Esophagus (tissue), 2 donors: ENCODE measurements around the gene USP21. TPM values are rescaled to one million over a fixed set of nuclear protein-coding genes. Genes with fewer than 3 reads are reported as not detected.

Source experiments
- H3K27ac ChIP-seq, 2 donors: one replicate each; pipeline ENCODE4 v1.5.1; 2013; ENCODE audit warnings: low read depth in 2 of 2, mild to moderate bottlenecking in 2 of 2, inconsistent platforms in 1 of 2, low read length in 1 of 2, moderate library complexity in 1 of 2
- H3K27me3 ChIP-seq, 2 donors: one replicate each; pipeline ENCODE4 v1.6.1; 2013; ENCODE audit warnings: low read length in 2 of 2, control low read depth in 1 of 2, mild to moderate bottlenecking in 1 of 2; ENCODE audit not compliant: insufficient read depth in 2 of 2, control insufficient read depth in 1 of 2
- H3K36me3 ChIP-seq, 2 donors: one replicate each; pipeline ENCODE4 v1.6.1; 2013; ENCODE audit warnings: low read length in 1 of 2; ENCODE audit not compliant: control insufficient read depth in 2 of 2, insufficient read depth in 2 of 2
- H3K4me1 ChIP-seq, 2 donors: one replicate each; pipeline ENCODE4 v1.6.1; 2013; ENCODE audit warnings: low read length in 1 of 2; ENCODE audit not compliant: control insufficient read depth in 2 of 2, insufficient read depth in 2 of 2
- H3K4me3 ChIP-seq, 2 donors: one replicate each; pipeline ENCODE4 v1.5.1; 2013; ENCODE audit warnings: low read length in 2 of 2, mild to moderate bottlenecking in 2 of 2, low read depth in 1 of 2, moderate library complexity in 1 of 2
- H3K9me3 ChIP-seq, 2 donors: one replicate each; pipeline ENCODE4 v1.6.1; 2013; ENCODE audit warnings: mild to moderate bottlenecking in 2 of 2, low read depth in 1 of 2, low read length in 1 of 2, moderate library complexity in 1 of 2; ENCODE audit not compliant: control insufficient read depth in 2 of 2, insufficient read depth in 1 of 2
- WGBS, 2 donors: extraction: QIAGEN DNeasy Blood & Tissue Kit; methylation state at CpG; one replicate each; pipeline ENCODE4 v1.1.7; 2013; 5-methylcytosine and 5-hydroxymethylcytosine counted together
- polyA plus RNA-seq, 2 donors: library from polyadenylated mRNA; stranded (reverse); fragments of 200-250 nt; gene quantifications; one replicate each; pipeline ENCODE4 v1.2.3, GENCODE V29; 2013
- donor health status: healthy with polysubstance abuse.
- donor health status: Bipolar disorder and iron deficiency.

USP21 gene
- polyA plus RNA-seq, 2 donors = 16.5 to 22.9 TPM

DNA sequence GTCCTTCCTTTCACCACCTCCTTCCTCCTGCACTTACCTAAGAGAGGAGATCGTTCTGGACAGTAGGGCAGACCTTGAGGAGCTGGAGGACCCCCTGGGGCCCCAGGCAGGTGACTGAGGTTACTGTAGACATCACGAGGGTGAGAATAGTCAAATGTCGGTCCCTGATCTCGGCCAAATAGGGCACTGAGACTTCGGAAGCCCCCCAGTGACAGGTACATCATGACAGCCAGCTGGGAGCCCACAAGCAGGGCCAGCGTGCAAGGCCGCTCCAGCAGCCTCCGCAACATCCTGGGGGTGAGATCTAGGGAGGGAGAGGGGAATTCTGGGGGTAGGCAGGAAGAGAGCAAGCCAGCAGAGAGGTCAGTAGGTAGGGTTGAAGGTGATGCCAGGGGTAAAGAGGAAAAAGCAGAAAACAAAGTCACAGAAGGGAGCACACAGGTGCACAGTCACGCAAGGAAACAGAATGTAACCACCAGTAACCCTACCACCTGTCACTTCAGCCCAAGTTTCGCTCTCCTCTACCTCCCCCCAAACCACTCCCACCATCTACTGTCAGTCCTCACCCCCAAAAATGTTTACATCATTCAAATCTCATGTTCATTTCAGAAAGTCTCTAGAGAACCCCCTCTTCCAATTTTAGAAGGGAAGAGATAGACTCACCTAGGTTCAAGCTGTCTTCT, 16.6 kb downstream of the USP21 start:
- Histone ChIP-seq H3K4me3 (peak overlapping the region; percentile 78 to 87), H3K27ac (peak overlapping the region in 1 of 2 donors; percentile 82), H3K9me3 (no peaks in the 10 kb centered on the region), H3K36me3 (peaks cover 19 to 23% of the 10 kb centered on the region in 2 donors), H3K27me3 (no peaks in the 10 kb centered on the region), H3K4me1 (peaks cover 9 to 10% of the 10 kb centered on the region in 2 donors)
- 85 to 87% methylated on average over 10 of the region's 10 CpGs for WGBS, 2 donors

DNA sequence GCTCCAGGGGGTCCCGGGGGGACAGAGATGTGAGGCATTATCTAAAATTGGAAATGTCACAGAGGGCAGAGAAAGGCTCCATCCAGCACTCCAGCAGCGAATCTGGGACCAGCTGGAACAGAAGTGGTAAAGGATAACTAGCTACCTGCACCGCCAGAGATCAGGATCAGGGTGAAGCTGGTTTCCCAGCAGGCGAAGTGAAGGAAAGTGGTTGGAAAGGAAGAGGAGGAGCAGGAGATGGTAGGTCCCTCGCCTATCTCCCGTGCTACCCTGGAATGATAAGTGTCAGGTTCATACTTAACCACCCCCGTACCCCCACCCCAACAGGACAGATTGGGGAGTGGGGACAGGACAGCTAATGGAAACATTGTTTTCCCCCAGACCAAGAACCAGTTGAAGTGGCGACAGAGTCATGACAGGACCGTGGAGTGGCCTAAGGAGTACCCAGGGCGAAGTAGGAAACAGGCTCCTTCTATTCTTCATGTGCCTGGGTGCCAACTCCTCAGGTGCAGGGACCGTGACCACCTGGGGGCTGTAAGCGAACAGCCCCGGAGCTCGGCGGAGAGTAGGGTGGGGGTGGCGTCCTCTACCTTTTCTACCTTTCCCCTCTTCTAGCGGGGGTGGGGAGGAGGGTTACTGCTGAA, 17.3 kb downstream of the USP21 start:
- H3K4me1 ChIP-seq = peaks cover 9 to 10% of the 10 kb centered on the region in 2 donors

DNA sequence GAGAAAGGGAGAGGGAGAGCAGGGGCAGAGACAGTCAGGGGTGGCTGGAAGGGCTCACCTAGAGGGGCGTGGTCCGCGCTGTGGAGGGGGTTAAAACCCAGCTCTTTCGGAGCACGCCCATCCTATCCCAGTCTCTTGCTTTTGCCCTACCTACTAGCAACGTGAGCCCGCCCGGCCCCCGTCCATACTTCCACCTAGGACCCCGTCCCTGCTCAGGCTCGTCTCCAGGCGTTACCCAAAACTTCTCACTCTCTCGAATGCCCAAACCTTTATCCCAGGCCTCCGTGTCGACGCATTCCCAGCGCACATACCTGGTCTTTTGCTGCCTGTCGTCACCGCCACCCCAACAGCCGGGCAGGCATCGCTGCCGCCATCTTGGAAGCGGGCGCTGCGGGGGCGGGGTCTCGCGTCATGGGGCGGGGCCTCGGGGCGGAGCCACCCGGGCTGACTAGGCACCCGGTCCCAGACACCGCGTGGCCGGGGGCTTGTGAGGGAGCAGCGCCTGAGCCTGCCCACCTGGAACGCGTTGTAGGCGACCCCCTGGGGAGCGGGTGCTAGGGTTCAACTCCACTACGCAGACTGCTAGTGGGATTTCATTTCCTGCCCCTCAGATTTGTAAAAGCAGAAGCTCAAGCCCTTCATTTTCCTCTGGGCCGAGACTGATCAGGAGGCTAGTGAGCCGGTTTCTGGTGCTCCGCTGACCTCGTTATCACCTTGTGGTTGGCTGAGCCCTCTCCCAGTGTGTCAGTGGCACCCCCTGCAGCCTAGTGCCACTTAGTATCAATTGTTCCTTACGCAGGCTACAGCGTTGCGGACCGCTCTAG, 18.0 kb downstream of the USP21 start, which contains the start of gene B4GALT3:
TSS of gene B4GALT3 (minus strand) at position 396 of the 824 bp plus-strand sequence. CDS start 1,447 bp downstream, outside the sequence.
- Histone ChIP-seq H3K27ac (peak within 1 kb of the TSS; percentile 82 to 91), H3K4me1 (peaks cover 9 to 12% of the 10 kb centered on the region in 2 donors), H3K4me3 (peak within 1 kb of the TSS; percentile 78 to 87), H3K9me3 (no peaks in the 10 kb centered on the region), H3K36me3 (peaks cover 8 to 15% of the 10 kb centered on the region in 2 donors), H3K27me3 (no peaks in the 10 kb centered on the region)
- 2 to 4% methylated on average over 47 to 50 of the region's 50 CpGs for WGBS, 2 donors

More for the DNA sequence above, 17.3 kb downstream of the USP21 start:
- no peaks in the 10 kb centered on the region for H3K9me3 ChIP-seq
- no peaks in the 10 kb centered on the region for H3K27me3 ChIP-seq
- peak overlapping the region; percentile 82 to 91 for H3K27ac ChIP-seq
- H3K4me3 ChIP-seq = peak overlapping the region; percentile 78 to 87
- peaks cover 13 to 18% of the 10 kb centered on the region in 2 donors for H3K36me3 ChIP-seq
- 11 to 13% methylated on average over 16 to 17 of the region's 17 CpGs for WGBS, 2 donors

DNA sequence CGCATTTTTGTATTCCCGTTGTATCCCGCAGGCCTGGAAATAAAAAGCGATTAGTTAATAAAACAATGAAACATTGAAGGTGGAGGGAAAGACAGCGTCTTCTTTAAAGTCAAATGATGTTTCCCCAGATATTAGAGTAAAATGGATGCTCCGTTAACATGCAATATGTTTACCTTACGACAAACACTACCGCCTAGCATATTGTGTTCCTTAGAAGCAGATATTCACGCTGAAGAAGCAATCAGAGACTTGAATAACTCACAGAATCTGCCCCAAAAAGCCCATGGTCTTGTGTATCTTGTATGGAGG, 18.6 kb downstream of the USP21 start:
- Histone ChIP-seq H3K9me3 (no peaks in the 10 kb centered on the region), H3K36me3 (peaks cover 8 to 12% of the 10 kb centered on the region in 2 donors), H3K4me1 (peaks cover 7 to 10% of the 10 kb centered on the region in 2 donors), H3K27ac (peak overlapping the region; percentile 82 to 91), H3K4me3 (peak overlapping the region; percentile 78 to 87), H3K27me3 (no peaks in the 10 kb centered on the region)
- 38 to 54% methylated on average over 9 of the region's 9 CpGs for WGBS, 2 donors

DNA sequence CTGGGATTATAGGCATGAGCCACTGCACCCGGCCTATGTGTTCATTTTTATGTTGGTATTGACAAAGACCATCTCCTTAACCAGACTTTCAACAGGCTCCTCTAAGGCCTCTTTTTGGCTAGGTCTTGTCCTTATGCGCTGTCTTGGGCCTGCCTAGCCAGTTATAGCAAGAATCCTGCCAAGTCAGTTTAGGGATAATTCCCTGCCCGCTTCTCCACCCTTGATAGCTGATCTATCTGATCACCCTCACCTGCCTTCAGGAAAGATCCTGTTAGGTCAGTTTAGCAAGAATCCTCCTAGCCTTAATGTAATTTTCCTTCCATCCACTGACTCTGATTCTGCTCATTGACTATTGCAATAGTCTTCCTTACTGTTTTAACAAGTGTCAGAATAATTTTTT, 20.4 kb downstream of the USP21 start:
- Histone ChIP-seq H3K4me3 (no peak overlapping the region), H3K4me1 (peaks cover 6 to 10% of the 10 kb centered on the region in 2 donors), H3K9me3 (no peaks in the 10 kb centered on the region), H3K27ac (peak overlapping the region; percentile 18 to 68), H3K36me3 (peaks cover 3 to 5% of the 10 kb centered on the region in 2 donors), H3K27me3 (no peaks in the 10 kb centered on the region)
- WGBS, 2 donors = 51 to 77% methylated on average over 3 of the region's 3 CpGs

DNA sequence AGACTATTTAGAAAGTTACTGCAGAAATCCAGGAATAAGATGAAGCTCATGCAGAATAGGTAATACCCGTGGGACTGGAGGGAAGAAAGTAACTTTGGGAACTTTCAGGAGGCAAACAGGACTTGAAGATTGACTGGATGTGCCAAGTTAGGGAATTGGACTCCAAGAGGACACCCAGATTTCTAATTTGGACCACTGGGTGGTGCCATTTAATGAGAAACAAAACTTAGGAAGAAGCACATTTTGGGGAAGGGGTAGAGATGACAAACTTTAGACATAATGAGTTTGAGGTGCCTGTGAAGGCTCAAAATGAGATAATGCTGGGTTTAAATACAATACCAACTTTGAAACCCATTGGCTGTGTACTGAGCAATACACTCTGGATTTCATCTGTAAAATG, 21.3 kb downstream of the USP21 start:
- H3K27ac ChIP-seq = no peak overlapping the region
- H3K27me3 ChIP-seq = no peaks in the 10 kb centered on the region
- H3K9me3 ChIP-seq = no peaks in the 10 kb centered on the region
- no peak overlapping the region for H3K4me3 ChIP-seq
- 64 to 81% methylated on average over 1 of the region's 1 CpG for WGBS, 2 donors
- H3K4me1 ChIP-seq = peaks cover 6 to 10% of the 10 kb centered on the region in 2 donors
- H3K36me3 ChIP-seq = no peaks in the 10 kb centered on the region

DNA sequence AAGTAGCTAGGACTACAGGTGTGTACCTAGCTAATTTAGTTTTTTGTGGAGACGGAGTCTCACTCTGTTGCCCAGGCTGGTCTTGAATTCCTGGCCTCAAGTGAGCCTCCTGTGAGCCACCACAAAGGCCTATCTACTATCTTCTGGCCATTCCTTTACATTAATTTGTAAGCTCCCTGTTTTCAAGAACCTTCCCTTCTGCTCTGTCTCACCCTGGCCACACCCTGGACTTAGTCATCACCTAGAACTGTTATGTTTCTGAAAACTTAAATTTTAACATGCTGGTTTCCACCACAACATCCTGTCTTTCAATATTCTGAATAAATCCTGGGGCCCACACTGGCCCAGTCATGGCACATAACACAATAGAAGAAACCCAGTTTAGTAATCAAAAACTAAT, 22.9 kb downstream of the USP21 start:
- Histone ChIP-seq H3K36me3 (no peaks in the 10 kb centered on the region), H3K4me3 (no peak overlapping the region), H3K9me3 (no peaks in the 10 kb centered on the region), H3K4me1 (peaks cover 0 to 3% of the 10 kb centered on the region in 2 donors), H3K27ac (peak overlapping the region; percentile 40 to 45), H3K27me3 (no peaks in the 10 kb centered on the region)
- 78 to 88% methylated on average over 1 of the region's 1 CpG for WGBS, 2 donors

DNA sequence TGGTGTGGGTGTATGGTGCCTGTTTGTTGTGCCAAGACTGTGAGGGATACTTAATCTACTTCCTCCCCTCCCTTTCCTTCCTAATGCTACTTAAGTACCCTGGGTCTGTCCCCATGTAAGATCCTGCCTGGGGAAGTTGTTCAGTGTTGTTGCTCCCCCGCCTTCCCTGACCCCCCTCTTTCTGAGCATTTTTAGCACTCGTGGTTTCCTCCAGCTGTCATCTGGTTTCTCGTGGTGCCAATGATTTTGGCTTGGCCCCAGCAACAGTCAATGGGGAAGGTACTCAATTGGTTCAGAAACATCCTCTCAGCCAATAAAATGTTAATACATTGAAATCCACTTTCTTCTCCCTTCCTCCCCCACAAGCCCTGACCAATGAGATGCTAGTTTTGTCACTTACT, 26.0 kb downstream of the USP21 start:
- Histone ChIP-seq H3K36me3 (no peaks in the 10 kb centered on the region), H3K4me3 (no peak overlapping the region), H3K4me1 (peaks cover 0 to 3% of the 10 kb centered on the region in 2 donors), H3K27me3 (no peaks in the 10 kb centered on the region), H3K9me3 (no peaks in the 10 kb centered on the region), H3K27ac (peak overlapping the region in 1 of 2 donors; percentile 31)
- WGBS, 2 donors = 12 to 13% methylated on average over 3 of the region's 3 CpGs

DNA sequence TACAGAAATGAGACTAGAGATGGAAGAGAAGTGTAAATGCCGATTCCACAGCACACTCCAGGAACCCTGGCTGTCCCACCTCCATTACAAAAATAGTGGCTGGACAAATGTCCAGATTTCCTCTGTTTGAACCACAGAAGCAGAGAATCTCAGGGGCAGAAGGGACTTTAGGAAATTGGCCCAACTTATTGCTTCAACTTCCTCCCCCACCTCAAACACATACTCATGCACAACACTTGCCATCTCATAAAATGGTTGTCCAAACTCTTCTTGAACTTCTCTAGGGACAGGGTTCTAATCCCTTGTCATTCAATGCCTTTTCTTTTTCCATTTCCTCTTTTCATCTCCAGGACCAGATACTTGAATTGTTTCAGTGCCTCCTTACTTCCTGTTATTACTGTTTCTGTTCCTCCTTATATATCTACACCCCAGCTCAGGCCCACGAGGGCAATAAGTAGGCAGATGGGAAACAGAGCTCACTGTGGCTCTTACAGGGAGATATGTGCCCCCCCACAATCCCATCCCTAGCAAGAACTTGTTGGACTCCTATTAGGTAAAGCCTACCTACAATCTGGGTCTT, 26.5 kb downstream of the USP21 start:
- no peaks in the 10 kb centered on the region for H3K27me3 ChIP-seq
- 45 to 48% methylated on average over 2 of the region's 2 CpGs for WGBS, 2 donors
- H3K9me3 ChIP-seq = no peaks in the 10 kb centered on the region
- H3K27ac ChIP-seq = peak overlapping the region; percentile 29 to 59
- H3K36me3 ChIP-seq = no peaks in the 10 kb centered on the region
- peaks cover 0 to 3% of the 10 kb centered on the region in 2 donors for H3K4me1 ChIP-seq
- H3K4me3 ChIP-seq = no peak overlapping the region
